GM23338 (cell line): Measurements from ENCODE around the gene EXOC2. TPM values are rescaled to one million over a fixed set of nuclear protein-coding genes. Genes with fewer than 3 reads are reported as not detected.

ENCODE experiments used
- ATAC-seq: fragments of 200-7000 bp; cut with Tn5 transposase; 3 replicates; pipeline ENCODE4 v1.9.1; 2020
- DNase-seq: peaks from one replicate; pipeline ENCODE4 v3.0.0-alpha.2; 2015; ENCODE audit warnings: low spot score
- H2AFZ ChIP-seq: fragments of 200-600 bp; sonication (generic); 2 replicates; pipeline ENCODE4 v1.8.0; 2016; ENCODE audit warnings: antibody characterized with exemption, mild to moderate bottlenecking, moderate library complexity
- H3F3A ChIP-seq: fragments of 200-600 bp; sonication (generic); replicated peaks from 2 replicates; pipeline ENCODE4 v1.8.0; 2017; ENCODE audit warnings: antibody characterized with exemption, mixed run types, low read depth
- H3K27ac ChIP-seq: fragments of 200-600 bp; sonication (generic); 2 replicates; pipeline ENCODE4 v1.6.1; 2016; ENCODE audit warnings: low read depth
- H3K27me3 ChIP-seq: fragments of 200-600 bp; sonication (generic); 2 replicates; pipeline ENCODE4 v1.8.0; 2016; ENCODE audit warnings: mild to moderate bottlenecking, mixed run types, moderate library complexity; ENCODE audit not compliant: insufficient read depth
- H3K36me3 ChIP-seq: fragments of 200-600 bp; sonication (generic); 2 replicates; pipeline ENCODE4 v1.8.0; 2016; ENCODE audit warnings: mild to moderate bottlenecking; ENCODE audit not compliant: insufficient read depth
- H3K4me1 ChIP-seq: fragments of 200-600 bp; sonication (generic); 2 replicates; pipeline ENCODE4 v1.8.0; 2016; ENCODE audit warnings: mild to moderate bottlenecking, moderate library complexity; ENCODE audit not compliant: insufficient read depth
- H3K4me2 ChIP-seq: fragments of 200-600 bp; sonication (generic); 2 replicates; pipeline ENCODE4 v1.7.1; 2017; ENCODE audit warnings: mixed run types
- H3K4me3 ChIP-seq: fragments of 200-600 bp; sonication (generic); 2 replicates; pipeline ENCODE4 v1.6.1; 2016; ENCODE audit warnings: mixed run types
- H3K79me2 ChIP-seq: fragments of 200-600 bp; sonication (generic); replicated peaks from 2 replicates; pipeline ENCODE4 v1.8.0; 2017; ENCODE audit warnings: mild to moderate bottlenecking; ENCODE audit not compliant: insufficient read depth
- H3K9me2 ChIP-seq: fragments of 200-600 bp; sonication (generic); 2 replicates; pipeline ENCODE4 v1.8.0; 2017; ENCODE audit not compliant: insufficient read depth
- H4K20me1 ChIP-seq: fragments of 200-600 bp; sonication (generic); replicated peaks from 2 replicates; pipeline ENCODE4 v1.8.0; 2017; ENCODE audit warnings: mild to moderate bottlenecking; ENCODE audit not compliant: insufficient read depth
- H3K27ac Mint-ChIP-seq: 2 replicates; pipeline ENCODE4 v1.8.0; 2020; ENCODE audit warnings: inconsistent platforms, mild to moderate bottlenecking, moderate library complexity, mixed read lengths
- H3K27me3 Mint-ChIP-seq: 3 replicates; pipeline ENCODE4 v1.8.0; 2022; ENCODE audit warnings: low read depth, mild to moderate bottlenecking, moderate library complexity, mixed read lengths, inconsistent platforms; ENCODE audit not compliant: insufficient read depth, poor library complexity
- H3K36me3 Mint-ChIP-seq: 3 replicates; pipeline ENCODE4 v1.8.0; 2021; ENCODE audit warnings: low read depth, mild to moderate bottlenecking, inconsistent platforms, moderate library complexity, mixed read lengths
- H3K4me1 Mint-ChIP-seq: 3 replicates; pipeline ENCODE4 v1.8.0; 2020; ENCODE audit warnings: mild to moderate bottlenecking, inconsistent platforms, mixed read lengths
- H3K4me3 Mint-ChIP-seq: 3 replicates; pipeline ENCODE4 v1.8.0; 2021; ENCODE audit warnings: moderate library complexity, mild to moderate bottlenecking, inconsistent platforms, mixed read lengths
- H3K9me3 Mint-ChIP-seq: 3 replicates; pipeline ENCODE4 v1.8.0; 2020; ENCODE audit warnings: moderate library complexity, mild to moderate bottlenecking, inconsistent platforms, mixed read lengths
- CREB1 ChIP-seq: fragments of 250-450 bp; sonication (Bioruptor Pico); IDR thresholded peaks from 2 replicates; pipeline ENCODE4 v1.5.0; 2020; ENCODE audit warnings: low read depth, mild to moderate bottlenecking, moderate library complexity
- CTCF ChIP-seq, 2 experiments: fragments of 200-600 bp in 1 of 2; sonication (generic) in 1 of 2; conservative IDR thresholded peaks; 2 replicates each; pipeline versions ENCODE4 v1.5.1 to v1.6.1; 2016 to 2017; ENCODE audit warnings: antibody characterized with exemption in 2 of 2, low read depth in 2 of 2, mild to moderate bottlenecking in 2 of 2, moderate library complexity in 1 of 2
- ETS1 ChIP-seq: IDR thresholded peaks from 2 replicates; pipeline ENCODE4 v1.6.1; 2016; ENCODE audit warnings: antibody characterized with exemption
- EZH2 ChIP-seq: fragments of 200-600 bp; sonication (generic); IDR thresholded peaks from one replicate; pipeline ENCODE4 v1.8.0; 2017; ENCODE audit warnings: antibody characterized with exemption, mild to moderate bottlenecking, low read depth; ENCODE audit not compliant: unreplicated experiment
- EZH2phosphoT487 ChIP-seq: fragments of 200-600 bp; sonication (generic); IDR thresholded peaks from one replicate; pipeline ENCODE4 v1.8.1; 2018; ENCODE audit warnings: antibody characterized with exemption; ENCODE audit not compliant: unreplicated experiment
- JUNB ChIP-seq: IDR thresholded peaks from one replicate; pipeline ENCODE4 v1.6.1; 2016; ENCODE audit warnings: antibody characterized with exemption; ENCODE audit not compliant: unreplicated experiment
- NANOG ChIP-seq: IDR thresholded peaks from 2 replicates; pipeline ENCODE4 v1.6.1; 2016; ENCODE audit warnings: antibody characterized with exemption, borderline replicate concordance
- POLR2AphosphoS5 ChIP-seq: IDR thresholded peaks from 2 replicates; pipeline ENCODE4 v1.6.1; 2016; ENCODE audit warnings: antibody characterized with exemption, low read depth
- REST ChIP-seq: IDR thresholded peaks from one replicate; pipeline ENCODE4 v1.6.1; 2018; ENCODE audit warnings: antibody characterized with exemption; ENCODE audit not compliant: unreplicated experiment
- STAT1 ChIP-seq: IDR thresholded peaks from one replicate; pipeline ENCODE4 v1.6.1; 2016; ENCODE audit warnings: antibody characterized with exemption; ENCODE audit not compliant: unreplicated experiment
- ZNF114 ChIP-seq: fragments of 250-450 bp; sonication (Bioruptor Pico); IDR thresholded peaks from 2 replicates; pipeline ENCODE4 v1.5.0; 2020; ENCODE audit warnings: mild to moderate bottlenecking, moderate library complexity
- ZNF331 ChIP-seq: fragments of 250-450 bp; sonication (Bioruptor Pico); IDR thresholded peaks from 2 replicates; pipeline ENCODE4 v1.5.0; 2020; ENCODE audit warnings: low read depth, mild to moderate bottlenecking, moderate library complexity
- ZNF462 ChIP-seq: fragments of 250-450 bp; sonication (Bioruptor Pico); IDR thresholded peaks from 2 replicates; pipeline ENCODE4 v1.5.0; 2020; ENCODE audit warnings: mild to moderate bottlenecking, moderate library complexity
- polyA plus RNA-seq: library from polyadenylated mRNA; unstranded; fragments of >200 nt; fragmentation: Nextera tagmentation; extraction: Ambion mirVana; gene quantifications from 2 replicates; pipeline ENCODE4 v1.2.1, GENCODE V29; 2016
- total RNA-seq: library from RNA; depleted of rRNA; stranded (reverse); fragments of >200 nt; shearing (Covaris generic); gene quantifications from 2 replicates; pipeline ENCODE4 v1.2.3, GENCODE V29; 2014

Gene EXOC2
- total and polyA plus RNA-seq, 2 experiments from 2014 or later, result 28.7 to 93.6 TPM

- H3K9me2 ChIP-seq, result no peaks in the 10 kb centered on the region
- TF ChIP-seq EZH2phosphoT487 (no peak), ZNF462 (no peak), CTCF (conservative IDR thresholded peaks at IDR 0.05; ENCODE audit: low read depth in 2 of 2) (no peak), STAT1 (no peak), ETS1 (no peak), JUNB (no peak), POLR2AphosphoS5 (no peak), REST (no peak), EZH2 (no peak), NANOG (no peak), CREB1 (CRISPR knock-in tag) (no peak), ZNF114 (CRISPR knock-in tag) (no peak), ZNF331 (CRISPR knock-in tag) (no peak)
- H3K36me3 Mint-ChIP-seq, result no peaks in the 10 kb centered on the region
- H3K4me3 ChIP-seq, result no peak overlapping the region
- no peaks in the 10 kb centered on the region for H3K36me3 ChIP-seq
- no peak overlapping the region for H3K27ac Mint-ChIP-seq
- ATAC-seq (no peak), DNase-seq (no peak)
- no peak overlapping the region for H3K4me2 ChIP-seq
- no peak overlapping the region for H3K27ac ChIP-seq
- H3F3A ChIP-seq, result no peaks in the 10 kb centered on the region
- H3K27me3 Mint-ChIP-seq, result peaks cover 9% of the 10 kb centered on the region
- H3K4me3 Mint-ChIP-seq, result no peak overlapping the region
- H3K27me3 ChIP-seq, result no peaks in the 10 kb centered on the region
- no peaks in the 10 kb centered on the region; the same call in 2 of the 3 replicates for H3K4me1 Mint-ChIP-seq
- no peak overlapping the region for H2AFZ ChIP-seq
- peaks cover 4% of the 10 kb centered on the region; the same call in 1 of the 3 replicates for H3K9me3 Mint-ChIP-seq
- H3K4me1 ChIP-seq, result no peaks in the 10 kb centered on the region
- no peaks in the 10 kb centered on the region for H3K79me2 ChIP-seq
- H4K20me1 ChIP-seq, result no peaks in the 10 kb centered on the region
Measured at GRCh38 chr6:467671-468082, 225.3 kb downstream of the EXOC2 start.
